Measurements from ENCODE around the gene ANO3.

Gene ANO3

DNA sequence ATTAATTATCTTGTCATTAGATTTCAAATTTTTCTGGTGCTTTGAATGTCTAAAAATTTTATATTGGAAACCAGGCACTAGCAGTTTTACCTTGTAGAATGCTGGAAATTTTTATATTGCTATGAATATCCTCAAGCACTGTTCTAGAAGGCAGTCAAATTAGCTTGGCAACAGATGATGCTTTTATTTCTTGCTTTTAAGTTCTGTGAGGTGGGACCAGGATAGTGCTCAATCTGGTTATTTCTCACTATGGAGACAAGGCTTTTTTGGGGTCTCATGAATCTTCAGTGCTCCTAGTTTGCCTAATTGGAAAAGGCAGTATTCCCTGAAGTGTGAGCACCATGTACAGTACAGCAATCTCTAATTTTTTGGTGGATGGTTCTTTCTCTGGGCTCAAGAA, 27.1 kb downstream of the ANO3 start:
- H3K9me3 ChIP-seq, result no peaks in the 10 kb centered on the region
- H3K27me3 ChIP-seq, result no peaks in the 10 kb centered on the region
- H3K4me3 ChIP-seq (ENCODE audit: low read depth in 1 of 2, low read length in 1 of 2), result no peak overlapping the region
- no peaks in the 10 kb centered on the region for H3K36me3 ChIP-seq
- TF ChIP-seq, protein P1, sequence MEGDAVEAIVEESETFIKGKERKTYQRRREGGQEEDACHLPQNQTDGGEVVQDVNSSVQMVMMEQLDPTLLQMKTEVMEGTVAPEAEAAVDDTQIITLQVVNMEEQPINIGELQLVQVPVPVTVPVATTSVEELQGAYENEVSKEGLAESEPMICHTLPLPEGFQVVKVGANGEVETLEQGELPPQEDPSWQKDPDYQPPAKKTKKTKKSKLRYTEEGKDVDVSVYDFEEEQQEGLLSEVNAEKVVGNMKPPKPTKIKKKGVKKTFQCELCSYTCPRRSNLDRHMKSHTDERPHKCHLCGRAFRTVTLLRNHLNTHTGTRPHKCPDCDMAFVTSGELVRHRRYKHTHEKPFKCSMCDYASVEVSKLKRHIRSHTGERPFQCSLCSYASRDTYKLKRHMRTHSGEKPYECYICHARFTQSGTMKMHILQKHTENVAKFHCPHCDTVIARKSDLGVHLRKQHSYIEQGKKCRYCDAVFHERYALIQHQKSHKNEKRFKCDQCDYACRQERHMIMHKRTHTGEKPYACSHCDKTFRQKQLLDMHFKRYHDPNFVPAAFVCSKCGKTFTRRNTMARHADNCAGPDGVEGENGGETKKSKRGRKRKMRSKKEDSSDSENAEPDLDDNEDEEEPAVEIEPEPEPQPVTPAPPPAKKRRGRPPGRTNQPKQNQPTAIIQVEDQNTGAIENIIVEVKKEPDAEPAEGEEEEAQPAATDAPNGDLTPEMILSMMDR (IDR thresholded peaks at IDR 0.05), result no peak
- no peaks in the 10 kb centered on the region for H3K4me1 ChIP-seq (ENCODE audit: control insufficient read depth in 1 of 2, insufficient read depth in 1 of 2, low read depth in 1 of 2, low read length in 1 of 2)
- no peak overlapping the region for H3K27ac ChIP-seq

DNA sequence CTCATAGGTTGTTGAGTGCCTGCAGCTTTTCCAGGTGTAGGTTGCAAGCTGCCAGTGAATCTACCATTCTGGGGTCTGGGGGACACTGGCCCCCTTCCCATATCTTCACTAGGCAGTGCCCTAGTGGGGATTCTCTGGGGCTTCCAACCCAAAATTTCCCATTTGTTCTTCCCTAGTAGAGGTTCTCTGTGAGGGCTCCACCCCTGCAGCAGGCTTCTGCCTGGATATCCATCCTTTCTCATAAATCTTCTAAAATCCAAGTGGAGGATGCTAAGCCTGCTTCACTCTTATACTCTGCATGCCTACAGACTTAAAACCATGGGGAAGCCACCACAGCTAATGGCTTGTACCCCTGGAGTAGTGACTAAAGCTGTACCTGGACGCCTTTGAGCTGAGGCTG, 33.4 kb downstream of the ANO3 start:
- Histone ChIP-seq H3K27ac (no peak overlapping the region), H3K4me3 (ENCODE audit: low read depth in 1 of 2, low read length in 1 of 2) (no peak overlapping the region), H3K9me3 (no peaks in the 10 kb centered on the region), H3K27me3 (no peaks in the 10 kb centered on the region), H3K36me3 (no peaks in the 10 kb centered on the region), H3K4me1 (ENCODE audit: control insufficient read depth in 1 of 2, insufficient read depth in 1 of 2, low read depth in 1 of 2, low read length in 1 of 2) (no peaks in the 10 kb centered on the region)
- TF ChIP-seq, protein P1 (IDR thresholded peaks at IDR 0.05), result no peak

DNA sequence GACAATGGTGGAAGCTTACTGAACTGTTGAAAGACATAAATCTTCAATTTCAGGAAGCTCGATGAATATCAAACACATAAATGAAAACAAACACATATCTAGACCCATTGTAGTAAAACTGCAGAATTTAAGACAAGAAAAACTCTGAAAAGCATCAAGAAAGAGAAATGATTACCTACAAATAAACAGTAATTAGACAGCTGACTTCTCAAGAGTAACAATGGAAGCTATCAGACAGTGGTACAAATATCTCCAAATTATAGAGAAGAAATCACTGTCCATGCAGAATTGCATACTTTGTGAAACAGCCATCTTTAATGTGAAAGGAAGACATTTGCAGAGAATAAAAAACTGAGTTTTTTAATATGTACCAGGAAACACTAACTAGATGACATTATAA, 45.7 kb downstream of the ANO3 start:
- no peaks in the 10 kb centered on the region for H3K9me3 ChIP-seq
- H3K36me3 ChIP-seq, result no peaks in the 10 kb centered on the region
- no peak overlapping the region for H3K27ac ChIP-seq

DNA sequence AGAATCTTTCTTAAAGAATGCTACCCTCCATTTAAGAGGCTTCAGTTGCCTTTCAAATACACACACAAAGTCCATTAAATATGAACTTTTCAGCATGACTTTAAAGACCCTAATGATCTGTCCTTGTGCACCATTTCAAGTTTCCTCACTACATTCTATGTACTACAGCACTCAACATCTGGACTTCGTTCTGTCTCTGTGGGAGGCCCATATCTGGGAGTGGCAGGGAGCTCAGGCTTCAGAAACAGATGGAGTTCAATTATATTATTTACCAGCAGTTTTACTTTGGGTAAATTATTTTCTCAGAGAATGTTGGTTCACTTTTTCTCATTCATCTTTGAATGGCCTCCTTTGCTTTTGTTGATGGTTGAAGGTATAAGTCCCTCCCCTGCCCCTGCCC, 67.4 kb downstream of the ANO3 start:
- no peaks in the 10 kb centered on the region for H3K36me3 ChIP-seq
- no peak overlapping the region for H3K27ac ChIP-seq
- no peaks in the 10 kb centered on the region for H3K9me3 ChIP-seq
- TF ChIP-seq, protein P1 (IDR thresholded peaks at IDR 0.05), result no peak
- H3K27me3 ChIP-seq, result no peaks in the 10 kb centered on the region
- H3K4me3 ChIP-seq (ENCODE audit: low read depth in 1 of 2, low read length in 1 of 2), result no peak overlapping the region
- no peaks in the 10 kb centered on the region for H3K4me1 ChIP-seq (ENCODE audit: control insufficient read depth in 1 of 2, insufficient read depth in 1 of 2, low read depth in 1 of 2, low read length in 1 of 2)

More for the DNA sequence above, 45.7 kb downstream of the ANO3 start:
- Histone ChIP-seq H3K4me1 (ENCODE audit: control insufficient read depth in 1 of 2, insufficient read depth in 1 of 2, low read depth in 1 of 2, low read length in 1 of 2) (no peaks in the 10 kb centered on the region), H3K27me3 (no peaks in the 10 kb centered on the region), H3K4me3 (ENCODE audit: low read depth in 1 of 2, low read length in 1 of 2) (no peak overlapping the region)
- TF ChIP-seq, protein P1 (IDR thresholded peaks at IDR 0.05), result no peak

DNA sequence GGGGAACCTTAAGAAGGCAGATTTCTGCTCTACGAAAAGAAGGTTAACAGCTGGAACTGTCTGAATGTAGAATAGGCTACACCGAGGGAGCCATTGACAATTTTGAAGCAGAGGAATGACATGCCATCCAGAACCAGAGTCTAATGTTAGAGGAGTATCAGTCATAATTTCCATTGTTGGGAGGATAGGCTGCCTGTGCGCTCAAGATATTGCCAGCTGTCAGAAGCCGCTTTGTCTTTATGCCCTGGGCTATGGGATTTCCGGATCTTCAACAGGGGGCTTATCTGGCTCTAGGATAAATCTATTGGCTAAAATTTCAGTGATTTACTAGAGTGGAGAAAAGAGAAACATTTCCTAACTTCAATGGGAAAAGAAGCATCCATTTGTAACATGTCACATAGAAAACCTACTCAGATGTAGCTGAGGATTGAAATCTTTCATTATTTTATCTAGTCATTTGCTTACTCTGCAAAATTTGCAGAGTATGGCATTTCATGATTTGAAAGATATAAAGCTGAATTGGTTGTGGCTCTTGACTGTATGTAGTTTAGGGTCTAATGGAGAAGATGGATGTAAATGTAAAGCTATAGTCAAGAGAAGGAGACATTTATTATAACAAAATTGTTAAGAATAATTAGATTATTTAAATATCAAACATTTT, 78.9 kb downstream of the ANO3 start:
- H3K4me3 ChIP-seq (ENCODE audit: low read depth in 1 of 2, low read length in 1 of 2), result no peak overlapping the region
- H3K4me1 ChIP-seq (ENCODE audit: control insufficient read depth in 1 of 2, insufficient read depth in 1 of 2, low read depth in 1 of 2, low read length in 1 of 2), result no peaks in the 10 kb centered on the region
- H3K27ac ChIP-seq, result no peak overlapping the region
- H3K9me3 ChIP-seq, result no peaks in the 10 kb centered on the region
- no peaks in the 10 kb centered on the region for H3K27me3 ChIP-seq
- H3K36me3 ChIP-seq, result no peaks in the 10 kb centered on the region
- TF ChIP-seq, protein P1 (IDR thresholded peaks at IDR 0.05), result no peak

Data from neutrophil (primary cell).